ENCODE data around the gene PDE1C. TPM values are rescaled to one million over a fixed set of nuclear protein-coding genes. Genes with fewer than 3 reads are reported as not detected.
A peak's percentile ranks its signal among the peaks of the same experiment; 100 is the strongest.

PDE1C gene
- total and polyA plus RNA-seq, 8 donors: 2.9 to 54.2 (median 5.9) TPM

DNA sequence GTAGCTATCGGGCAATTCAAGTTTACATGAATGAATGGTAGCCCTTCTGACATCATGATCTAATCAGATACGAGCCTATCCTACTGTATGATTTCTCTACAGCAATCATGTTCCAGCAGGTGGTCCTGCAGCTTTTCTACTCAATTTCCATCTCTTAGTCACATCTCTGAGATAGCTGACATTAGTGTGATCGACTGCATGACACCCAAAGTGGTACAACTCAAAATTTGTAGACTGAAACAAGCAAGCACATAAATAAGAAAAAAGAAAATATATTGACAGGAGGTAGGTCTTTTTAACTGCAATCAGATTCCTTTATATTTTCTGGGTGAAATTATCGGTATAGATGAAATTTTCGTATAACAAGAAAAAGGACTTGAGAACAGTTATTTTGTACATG is 251.2 kb downstream of the PDE1C start:
- intact Hi-C loops (cut with DNase I; ENCODE audit: low total_unique reads): loop anchor here (10.0 kb wide), 1 partner anchor 346 kb away; no protein-coding TSS in a partner anchor
- 87 to 94% (median 91%) methylated on average over 5 of the region's 5 CpGs for WGBS, 5 donors
- peaks cover 0 to 8% (median 2%) of the 10 kb centered on the region in 4 donors for H3K36me3 ChIP-seq
- TF ChIP-seq, protein P1, sequence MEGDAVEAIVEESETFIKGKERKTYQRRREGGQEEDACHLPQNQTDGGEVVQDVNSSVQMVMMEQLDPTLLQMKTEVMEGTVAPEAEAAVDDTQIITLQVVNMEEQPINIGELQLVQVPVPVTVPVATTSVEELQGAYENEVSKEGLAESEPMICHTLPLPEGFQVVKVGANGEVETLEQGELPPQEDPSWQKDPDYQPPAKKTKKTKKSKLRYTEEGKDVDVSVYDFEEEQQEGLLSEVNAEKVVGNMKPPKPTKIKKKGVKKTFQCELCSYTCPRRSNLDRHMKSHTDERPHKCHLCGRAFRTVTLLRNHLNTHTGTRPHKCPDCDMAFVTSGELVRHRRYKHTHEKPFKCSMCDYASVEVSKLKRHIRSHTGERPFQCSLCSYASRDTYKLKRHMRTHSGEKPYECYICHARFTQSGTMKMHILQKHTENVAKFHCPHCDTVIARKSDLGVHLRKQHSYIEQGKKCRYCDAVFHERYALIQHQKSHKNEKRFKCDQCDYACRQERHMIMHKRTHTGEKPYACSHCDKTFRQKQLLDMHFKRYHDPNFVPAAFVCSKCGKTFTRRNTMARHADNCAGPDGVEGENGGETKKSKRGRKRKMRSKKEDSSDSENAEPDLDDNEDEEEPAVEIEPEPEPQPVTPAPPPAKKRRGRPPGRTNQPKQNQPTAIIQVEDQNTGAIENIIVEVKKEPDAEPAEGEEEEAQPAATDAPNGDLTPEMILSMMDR (IDR thresholded peaks at IDR 0.05): no peak
- TF ChIP-seq EP300 (IDR thresholded peaks at IDR 0.05) (no peak), POLR2A (IDR thresholded peaks at IDR 0.05) (no peak), POLR2AphosphoS5 (IDR thresholded peaks at IDR 0.05) (no peak)
- no peaks in the 10 kb centered on the region for H3K4me1 ChIP-seq
- no peak overlapping the region for H3K27ac ChIP-seq
- no peak overlapping the region for H3K4me3 ChIP-seq
- DNase-seq: no peak
- H3K27me3 ChIP-seq: no peaks in the 10 kb centered on the region
- H3K9me3 ChIP-seq: no peaks in the 10 kb centered on the region

DNA sequence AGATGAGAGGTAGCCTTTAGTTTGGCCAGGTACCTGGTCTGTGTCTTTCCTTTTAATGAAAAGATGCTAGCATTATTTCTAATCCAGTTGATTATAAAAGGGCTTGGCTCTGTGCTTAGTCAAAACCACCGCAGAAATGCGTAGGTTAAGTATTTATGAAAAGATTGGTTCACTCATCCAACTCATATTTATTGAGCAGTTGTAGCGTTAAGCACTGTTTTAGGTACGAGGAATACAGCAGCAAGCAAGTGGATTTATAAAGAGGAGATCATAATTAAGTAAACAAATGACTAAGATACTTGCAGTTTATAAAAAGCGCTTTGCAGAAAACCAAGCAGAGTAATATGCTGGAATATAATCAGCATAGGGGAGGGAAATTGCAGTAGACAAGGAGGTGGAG is 253.4 kb downstream of the PDE1C start:
- Histone ChIP-seq H3K9me3 (no peaks in the 10 kb centered on the region), H3K27ac (no peak overlapping the region), H3K36me3 (peaks cover 0 to under 1% (median 0%) of the 10 kb centered on the region in 4 donors), H3K27me3 (no peaks in the 10 kb centered on the region), H3K4me1 (no peaks in the 10 kb centered on the region), H3K4me3 (no peak overlapping the region)
- intact Hi-C loops (cut with DNase I; ENCODE audit: low total_unique reads): loop anchor here (10.0 kb wide), 1 partner anchor 348 kb away; no protein-coding TSS in a partner anchor
- no peak for DNase-seq
- TF ChIP-seq POLR2A (IDR thresholded peaks at IDR 0.05) (no peak), EP300 (IDR thresholded peaks at IDR 0.05) (no peak), POLR2AphosphoS5 (IDR thresholded peaks at IDR 0.05) (no peak)
- TF ChIP-seq, protein P1 (IDR thresholded peaks at IDR 0.05): no peak
- WGBS, 5 donors: 57 to 71% (median 65%) methylated on average over 5 of the region's 5 CpGs

DNA sequence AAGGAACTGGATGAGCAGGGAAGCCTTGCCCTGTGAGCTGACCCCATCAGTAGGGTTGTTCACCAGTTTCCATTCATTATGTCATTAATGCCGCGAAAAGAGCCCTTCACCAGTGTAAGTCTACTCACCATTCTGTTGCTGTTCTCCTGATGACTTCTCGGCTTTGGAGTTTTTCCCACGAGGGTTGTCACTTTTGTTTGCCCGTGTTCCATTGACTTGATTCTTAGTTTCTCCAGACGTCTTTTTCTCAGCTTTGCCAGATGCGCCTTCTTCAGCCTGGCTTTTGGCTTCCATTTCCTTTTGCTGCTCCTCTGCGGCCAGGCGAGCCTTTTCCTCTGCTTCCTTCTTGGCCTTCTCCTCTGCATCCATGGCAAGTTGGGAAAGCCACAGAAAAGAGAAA is 254.4 kb downstream of the PDE1C start:
- Histone ChIP-seq H3K27ac (peak overlapping the region in 1 of 5 donors; percentile 32), H3K4me1 (no peaks in the 10 kb centered on the region), H3K27me3 (no peaks in the 10 kb centered on the region), H3K36me3 (no peaks in the 10 kb centered on the region), H3K4me3 (no peak overlapping the region), H3K9me3 (no peaks in the 10 kb centered on the region)
- intact Hi-C loops (cut with DNase I; ENCODE audit: low total_unique reads): loop anchor here (10.0 kb wide), 1 partner anchor 349 kb away; no protein-coding TSS in a partner anchor
- WGBS, 5 donors: 76 to 89% (median 82%) methylated on average over 9 of the region's 9 CpGs
- TF ChIP-seq POLR2AphosphoS5 (IDR thresholded peaks at IDR 0.05) (no peak), EP300 (IDR thresholded peaks at IDR 0.05) (no peak), POLR2A (IDR thresholded peaks at IDR 0.05) (no peak)
- TF ChIP-seq, protein P1 (IDR thresholded peaks at IDR 0.05): no peak
- no peak for DNase-seq

DNA sequence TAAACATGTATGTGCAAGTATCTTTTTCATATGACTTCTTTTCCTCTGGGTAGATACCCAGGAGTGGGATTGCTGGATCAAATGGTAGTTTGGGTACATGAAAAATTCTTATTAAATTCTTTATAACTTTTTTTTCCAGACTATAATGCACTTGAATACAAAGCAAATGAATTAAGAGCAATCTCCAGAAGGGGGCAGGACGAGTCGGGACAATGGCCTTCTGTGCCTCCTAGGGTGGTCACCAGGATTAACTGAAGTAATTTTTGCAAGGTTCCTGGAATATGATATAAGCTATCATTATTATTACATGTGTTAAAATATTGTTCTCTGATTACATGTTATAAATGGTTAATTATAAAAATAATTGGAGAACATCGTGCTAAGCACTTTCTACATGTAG is 256.0 kb downstream of the PDE1C start:
- 65 to 77% (median 70%) methylated on average over 3 of the region's 3 CpGs for WGBS, 5 donors
- DNase-seq: peak in 1 of 2 donors; percentile 18
- TF ChIP-seq, protein P1 (IDR thresholded peaks at IDR 0.05): peak in 2 of 7 experiments; percentile 14 to 16
- TF ChIP-seq EP300 (IDR thresholded peaks at IDR 0.05): no peak
- H3K27me3 ChIP-seq: no peaks in the 10 kb centered on the region
- H3K27ac ChIP-seq: no peak overlapping the region
- no peaks in the 10 kb centered on the region for H3K36me3 ChIP-seq
- no peaks in the 10 kb centered on the region for H3K9me3 ChIP-seq
- H3K4me1 ChIP-seq: no peaks in the 10 kb centered on the region
- H3K4me3 ChIP-seq: no peak overlapping the region
- intact Hi-C loops (cut with DNase I; ENCODE audit: low total_unique reads): loop anchor here (10.0 kb wide), 1 partner anchor 351 kb away; no protein-coding TSS in a partner anchor

Data from stomach (tissue), 9 donors.